Measurements from ENCODE around the gene HOXA3.

HOXA3 gene

DNA sequence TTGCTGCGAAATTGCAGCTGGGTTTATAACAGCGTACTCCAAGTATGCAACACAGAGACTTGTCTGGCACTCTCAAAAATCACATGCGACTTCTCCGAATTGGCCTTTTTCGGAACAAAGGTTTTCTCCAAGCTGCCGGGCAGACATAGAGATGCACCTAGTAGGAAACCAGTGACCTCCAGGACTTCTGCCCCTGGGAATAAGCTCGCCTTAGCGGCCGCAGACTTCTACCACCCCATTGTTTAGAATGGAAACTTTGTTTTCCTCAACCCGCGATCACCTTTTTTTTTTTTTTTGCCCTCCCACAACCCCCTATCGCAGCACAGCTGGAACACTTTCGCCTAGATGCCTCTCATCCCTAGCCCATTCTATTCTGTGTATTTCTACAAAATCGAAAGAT lies 26.6 kb upstream of the HOXA3 start:
- Histone ChIP-seq H3K27me3 (ENCODE audit: insufficient read depth, poor library complexity, severe bottlenecking) (no peaks in the 10 kb centered on the region), H3K27ac (ENCODE audit: poor library complexity, severe bottlenecking) (peak overlapping the region; percentile 93), H3K4me1 (ENCODE audit: insufficient read depth, poor library complexity, severe bottlenecking) (peaks cover 26% of the 10 kb centered on the region), H3K4me3 (ENCODE audit: severe bottlenecking) (peak overlapping the region; percentile 33), H3K9me3 (ENCODE audit: severe bottlenecking) (no peaks in the 10 kb centered on the region), H3K36me3 (ENCODE audit: low read depth) (no peaks in the 10 kb centered on the region)
- no peak for DNase-seq (ENCODE audit: low spot score)
- no peak for ATAC-seq (ENCODE audit: low read depth)
- TF ChIP-seq, protein P1, sequence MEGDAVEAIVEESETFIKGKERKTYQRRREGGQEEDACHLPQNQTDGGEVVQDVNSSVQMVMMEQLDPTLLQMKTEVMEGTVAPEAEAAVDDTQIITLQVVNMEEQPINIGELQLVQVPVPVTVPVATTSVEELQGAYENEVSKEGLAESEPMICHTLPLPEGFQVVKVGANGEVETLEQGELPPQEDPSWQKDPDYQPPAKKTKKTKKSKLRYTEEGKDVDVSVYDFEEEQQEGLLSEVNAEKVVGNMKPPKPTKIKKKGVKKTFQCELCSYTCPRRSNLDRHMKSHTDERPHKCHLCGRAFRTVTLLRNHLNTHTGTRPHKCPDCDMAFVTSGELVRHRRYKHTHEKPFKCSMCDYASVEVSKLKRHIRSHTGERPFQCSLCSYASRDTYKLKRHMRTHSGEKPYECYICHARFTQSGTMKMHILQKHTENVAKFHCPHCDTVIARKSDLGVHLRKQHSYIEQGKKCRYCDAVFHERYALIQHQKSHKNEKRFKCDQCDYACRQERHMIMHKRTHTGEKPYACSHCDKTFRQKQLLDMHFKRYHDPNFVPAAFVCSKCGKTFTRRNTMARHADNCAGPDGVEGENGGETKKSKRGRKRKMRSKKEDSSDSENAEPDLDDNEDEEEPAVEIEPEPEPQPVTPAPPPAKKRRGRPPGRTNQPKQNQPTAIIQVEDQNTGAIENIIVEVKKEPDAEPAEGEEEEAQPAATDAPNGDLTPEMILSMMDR (IDR thresholded peaks at IDR 0.05; ENCODE audit: poor library complexity, severe bottlenecking) = no peak

DNA sequence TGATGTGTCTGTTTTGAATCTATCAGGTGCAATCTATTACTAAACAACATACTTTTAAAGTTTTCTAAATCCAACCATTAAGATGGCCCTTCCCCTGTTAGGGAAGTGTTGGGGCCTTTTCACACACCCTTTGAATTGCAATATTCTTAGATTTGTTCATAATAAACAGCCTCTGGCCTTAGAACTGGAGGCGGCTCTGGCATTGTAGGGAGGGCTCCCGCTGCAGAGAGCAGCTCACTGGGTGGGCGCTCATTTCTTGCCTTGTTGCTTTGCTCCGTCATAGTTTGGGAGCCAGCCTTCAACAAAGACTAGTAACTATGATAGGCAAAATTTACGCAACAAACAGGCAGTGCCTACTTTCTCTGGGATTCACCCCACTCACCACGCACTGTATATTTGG lies 26.0 kb upstream of the HOXA3 start:
- TF ChIP-seq, protein P1 (IDR thresholded peaks at IDR 0.05; ENCODE audit: poor library complexity, severe bottlenecking) = no peak
- H3K4me1 ChIP-seq (ENCODE audit: insufficient read depth, poor library complexity, severe bottlenecking) = peaks cover 26% of the 10 kb centered on the region
- H3K36me3 ChIP-seq (ENCODE audit: low read depth) = no peaks in the 10 kb centered on the region
- no peaks in the 10 kb centered on the region for H3K27me3 ChIP-seq (ENCODE audit: insufficient read depth, poor library complexity, severe bottlenecking)
- peak overlapping the region; percentile 33 for H3K4me3 ChIP-seq (ENCODE audit: severe bottlenecking)
- no peaks in the 10 kb centered on the region for H3K9me3 ChIP-seq (ENCODE audit: severe bottlenecking)
- peak overlapping the region; percentile 93 for H3K27ac ChIP-seq (ENCODE audit: poor library complexity, severe bottlenecking)
- peak; percentile 55 for DNase-seq (ENCODE audit: low spot score)
- ATAC-seq (ENCODE audit: low read depth) = peak; percentile 25

GRCh38 chr7:27177795-27178320 lies 25.5 kb upstream of the HOXA3 start:
- H3K4me1 ChIP-seq (ENCODE audit: insufficient read depth, poor library complexity, severe bottlenecking) = peaks cover 26% of the 10 kb centered on the region
- ATAC-seq (ENCODE audit: low read depth) (no peak), DNase-seq (ENCODE audit: low spot score) (no peak)
- peak overlapping the region; percentile 93 for H3K27ac ChIP-seq (ENCODE audit: poor library complexity, severe bottlenecking)
- TF ChIP-seq, protein P1 (IDR thresholded peaks at IDR 0.05; ENCODE audit: poor library complexity, severe bottlenecking) = no peak
- H3K4me3 ChIP-seq (ENCODE audit: severe bottlenecking) = peak overlapping the region; percentile 33
- H3K27me3 ChIP-seq (ENCODE audit: insufficient read depth, poor library complexity, severe bottlenecking) = no peaks in the 10 kb centered on the region
- no peaks in the 10 kb centered on the region for H3K9me3 ChIP-seq (ENCODE audit: severe bottlenecking)
- H3K36me3 ChIP-seq (ENCODE audit: low read depth) = no peaks in the 10 kb centered on the region

GRCh38 chr7:27176962-27177794 lies 24.8 kb upstream of the HOXA3 start:
- ATAC-seq (ENCODE audit: low read depth) (no peak), DNase-seq (ENCODE audit: low spot score) (peak; percentile 56)
- H3K27me3 ChIP-seq (ENCODE audit: insufficient read depth, poor library complexity, severe bottlenecking) = no peaks in the 10 kb centered on the region
- H3K4me3 ChIP-seq (ENCODE audit: severe bottlenecking) = peak overlapping the region; percentile 33
- peaks cover 26% of the 10 kb centered on the region for H3K4me1 ChIP-seq (ENCODE audit: insufficient read depth, poor library complexity, severe bottlenecking)
- TF ChIP-seq, protein P1 (IDR thresholded peaks at IDR 0.05; ENCODE audit: poor library complexity, severe bottlenecking) = no peak
- peak overlapping the region; percentile 93 for H3K27ac ChIP-seq (ENCODE audit: poor library complexity, severe bottlenecking)
- H3K9me3 ChIP-seq (ENCODE audit: severe bottlenecking) = no peaks in the 10 kb centered on the region
- no peaks in the 10 kb centered on the region for H3K36me3 ChIP-seq (ENCODE audit: low read depth)

GRCh38 chr7:27176524-27176845 lies 24.1 kb upstream of the HOXA3 start:
- H3K36me3 ChIP-seq (ENCODE audit: low read depth) = no peaks in the 10 kb centered on the region
- no peaks in the 10 kb centered on the region for H3K9me3 ChIP-seq (ENCODE audit: severe bottlenecking)
- ATAC-seq (ENCODE audit: low read depth) (no peak), DNase-seq (ENCODE audit: low spot score) (peak; percentile 60)
- H3K27ac ChIP-seq (ENCODE audit: poor library complexity, severe bottlenecking) = peak overlapping the region; percentile 93
- H3K4me3 ChIP-seq (ENCODE audit: severe bottlenecking) = peak overlapping the region; percentile 14
- peaks cover 26% of the 10 kb centered on the region for H3K4me1 ChIP-seq (ENCODE audit: insufficient read depth, poor library complexity, severe bottlenecking)
- TF ChIP-seq, protein P1 (IDR thresholded peaks at IDR 0.05; ENCODE audit: poor library complexity, severe bottlenecking) = no peak
- H3K27me3 ChIP-seq (ENCODE audit: insufficient read depth, poor library complexity, severe bottlenecking) = no peaks in the 10 kb centered on the region

Measured in RWPE2 (cell line).